ENCODE data around the gene ZNF280D.
A peak's percentile ranks its signal among the peaks of the same experiment; 100 is the strongest.

The ZNF280D gene

GRCh38 chr15:56653787-56654186 lies 79.5 kb downstream of the ZNF280D start:
- FAIRE-seq (no peak), DNase-seq (ENCODE audit: insufficient read length, low spot score) (no peak)

GRCh38 chr15:56653107-56653506 lies 80.2 kb downstream of the ZNF280D start:
- no peak for FAIRE-seq
- no peak for DNase-seq (ENCODE audit: insufficient read length, low spot score)

- DNase-seq (ENCODE audit: insufficient read length, low spot score), result no peak
- no peak for FAIRE-seq
Measured at GRCh38 chr15:56648311-56648710, 85.0 kb downstream of the ZNF280D start.

- DNase-seq (ENCODE audit: insufficient read length, low spot score) (no peak), FAIRE-seq (no peak)
Measured at GRCh38 chr15:56640549-56640948, 92.8 kb downstream of the ZNF280D start.

GRCh38 chr15:56640127-56640526 lies 93.2 kb downstream of the ZNF280D start:
- FAIRE-seq, result no peak
- no peak for DNase-seq (ENCODE audit: insufficient read length, low spot score)

GRCh38 chr15:56639631-56640030 lies 93.7 kb downstream of the ZNF280D start:
- DNase-seq (ENCODE audit: insufficient read length, low spot score), result no peak
- FAIRE-seq, result no peak

- DNase-seq (ENCODE audit: insufficient read length, low spot score) (no peak), FAIRE-seq (peak; percentile 40)
Measured at GRCh38 chr15:56631765-56632164, 101.5 kb downstream of the ZNF280D start.

GRCh38 chr15:56628893-56629532 lies 104.3 kb downstream of the ZNF280D start:
- DNase-seq (ENCODE audit: insufficient read length, low spot score), result no peak
- no peak for FAIRE-seq

GRCh38 chr15:56619887-56620286 lies 113.4 kb downstream of the ZNF280D start:
- DNase-seq (ENCODE audit: insufficient read length, low spot score), result no peak
- no peak for FAIRE-seq

GRCh38 chr15:56617628-56618027 lies 115.7 kb downstream of the ZNF280D start:
- DNase-seq (ENCODE audit: insufficient read length, low spot score) (no peak), FAIRE-seq (no peak)

GRCh38 chr15:56616551-56616950 lies 116.8 kb downstream of the ZNF280D start:
- DNase-seq (ENCODE audit: insufficient read length, low spot score) (no peak), FAIRE-seq (no peak)

- DNase-seq (ENCODE audit: insufficient read length, low spot score), result no peak
- FAIRE-seq, result no peak
Measured at GRCh38 chr15:56613811-56614210, 119.5 kb downstream of the ZNF280D start.

GRCh38 chr15:56608993-56609392 lies 124.3 kb downstream of the ZNF280D start:
- FAIRE-seq (peak; percentile 87), DNase-seq (ENCODE audit: insufficient read length, low spot score) (no peak)

GRCh38 chr15:56608140-56608778 lies 125.0 kb downstream of the ZNF280D start:
- FAIRE-seq, result peak; percentile 97
- peak; percentile 36 for DNase-seq (ENCODE audit: insufficient read length, low spot score)

GRCh38 chr15:56602253-56602652 lies 131.1 kb downstream of the ZNF280D start:
- DNase-seq (ENCODE audit: insufficient read length, low spot score) (no peak), FAIRE-seq (no peak)

- no peak for DNase-seq (ENCODE audit: insufficient read length, low spot score)
- no peak for FAIRE-seq
Measured at GRCh38 chr15:56600380-56600779, 132.9 kb downstream of the ZNF280D start.

- FAIRE-seq (no peak), DNase-seq (ENCODE audit: insufficient read length, low spot score) (no peak)
Measured at GRCh38 chr15:56598991-56599390, 134.3 kb downstream of the ZNF280D start.

- no peak for DNase-seq (ENCODE audit: insufficient read length, low spot score)
Measured at GRCh38 chr15:56587686-56588085, 145.6 kb downstream of the ZNF280D start.

GRCh38 chr15:56586206-56586605 lies 147.1 kb downstream of the ZNF280D start:
- no peak for FAIRE-seq
- no peak for DNase-seq (ENCODE audit: insufficient read length, low spot score)

More at GRCh38 chr15:56587686-56588085, 145.6 kb downstream of the ZNF280D start:
- no peak for FAIRE-seq

GRCh38 chr15:56582785-56583184 lies 150.5 kb downstream of the ZNF280D start:
- DNase-seq (ENCODE audit: insufficient read length, low spot score) (no peak), FAIRE-seq (no peak)

Measured in GM19239 (cell line).